SK-N-MC (cell line): ENCODE results near the gene XCL1.

ENCODE experiments used
- EZH2 ChIP-seq: fragments of 200-600 bp; sonication (generic); IDR thresholded peaks from one replicate; pipeline ENCODE4 v1.6.1; 2017; ENCODE audit warnings: antibody characterized with exemption
- POLR2AphosphoS5 ChIP-seq: IDR thresholded peaks from 2 replicates; pipeline ENCODE4 v1.6.1; 2012; ENCODE audit warnings: mild to moderate bottlenecking, low read depth, low read length, borderline replicate concordance

DNA sequence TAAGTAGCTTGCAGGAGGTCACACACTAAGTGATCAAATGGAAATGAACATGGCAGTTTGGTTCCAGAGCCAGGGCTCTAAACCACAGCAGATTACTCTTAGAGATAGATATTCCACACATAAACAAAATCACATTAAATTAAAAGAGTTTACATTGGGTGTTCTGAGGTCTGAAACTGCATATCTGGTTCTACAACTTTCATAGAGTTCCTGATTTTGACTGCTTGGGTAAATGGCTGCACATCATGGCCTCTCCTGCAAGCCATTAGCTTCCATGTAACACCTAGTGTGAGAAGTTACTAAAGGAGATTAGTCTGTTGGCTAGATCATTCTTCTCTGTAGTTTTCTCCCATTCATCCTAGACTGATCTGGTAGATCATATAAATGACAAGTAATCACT is 19.8 kb upstream of the XCL1 start:
- TF ChIP-seq EZH2 (no peak), POLR2AphosphoS5 (no peak)
